GM19463 (cell line): Measurements from ENCODE around the gene PIM2.

ENCODE experiments used
- ATAC-seq: cut with Tn5 transposase; IDR thresholded peaks from one replicate; pipeline ENCODE4 v1.9.1; 2021; ENCODE audit warnings: mild to moderate bottlenecking, moderate library complexity; ENCODE audit not compliant: unreplicated experiment

Gene PIM2

DNA sequence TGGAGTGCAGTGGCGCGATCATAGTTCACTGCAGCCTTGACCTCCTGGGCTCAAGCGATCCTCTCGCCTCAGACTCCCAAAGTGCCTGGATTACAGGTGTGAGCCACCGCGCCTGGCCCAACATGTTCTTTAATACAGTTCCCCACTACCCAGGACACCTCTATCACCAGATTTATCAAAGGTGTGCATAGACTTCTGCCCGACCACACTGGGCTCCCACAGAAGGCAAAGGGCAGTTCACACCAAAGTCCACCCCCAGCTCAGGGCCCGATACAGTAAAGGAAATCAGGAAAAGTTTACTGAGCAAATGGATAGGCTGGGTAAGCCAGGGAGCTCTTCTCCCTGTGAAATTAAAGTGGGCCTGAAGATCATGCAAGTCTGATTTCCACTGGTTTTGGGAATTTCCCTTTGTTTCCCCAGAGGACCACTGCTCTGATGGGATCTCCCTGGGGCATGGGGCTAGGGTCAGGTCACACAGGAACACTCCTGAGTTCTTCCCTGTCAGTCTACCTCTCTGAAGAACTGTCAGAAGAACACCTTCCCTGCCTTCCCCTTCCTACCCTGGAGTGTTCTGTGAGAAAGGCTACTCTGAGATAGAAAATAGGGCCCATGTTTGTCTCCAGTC lies 17.7 kb upstream of the PIM2 start:
- no peak for ATAC-seq

DNA sequence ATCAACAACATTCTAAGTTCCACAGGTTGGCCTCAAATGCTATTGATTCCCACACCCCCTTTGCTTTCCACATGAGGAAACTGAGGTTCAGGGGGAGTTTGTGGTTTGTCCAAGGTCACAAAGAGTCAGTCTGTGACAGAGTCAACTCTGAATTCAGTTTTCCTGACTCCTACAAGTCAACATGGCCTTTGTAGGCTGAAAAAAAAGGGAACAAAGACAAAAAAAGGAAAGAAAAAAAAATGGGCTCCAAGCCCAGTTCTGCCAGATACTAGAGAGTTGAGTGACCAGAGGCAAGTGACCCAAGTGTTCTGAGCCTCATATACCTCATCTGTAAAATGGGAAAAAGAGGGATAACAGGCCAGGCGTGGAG lies 16.5 kb upstream of the PIM2 start:
- ATAC-seq: no peak

DNA sequence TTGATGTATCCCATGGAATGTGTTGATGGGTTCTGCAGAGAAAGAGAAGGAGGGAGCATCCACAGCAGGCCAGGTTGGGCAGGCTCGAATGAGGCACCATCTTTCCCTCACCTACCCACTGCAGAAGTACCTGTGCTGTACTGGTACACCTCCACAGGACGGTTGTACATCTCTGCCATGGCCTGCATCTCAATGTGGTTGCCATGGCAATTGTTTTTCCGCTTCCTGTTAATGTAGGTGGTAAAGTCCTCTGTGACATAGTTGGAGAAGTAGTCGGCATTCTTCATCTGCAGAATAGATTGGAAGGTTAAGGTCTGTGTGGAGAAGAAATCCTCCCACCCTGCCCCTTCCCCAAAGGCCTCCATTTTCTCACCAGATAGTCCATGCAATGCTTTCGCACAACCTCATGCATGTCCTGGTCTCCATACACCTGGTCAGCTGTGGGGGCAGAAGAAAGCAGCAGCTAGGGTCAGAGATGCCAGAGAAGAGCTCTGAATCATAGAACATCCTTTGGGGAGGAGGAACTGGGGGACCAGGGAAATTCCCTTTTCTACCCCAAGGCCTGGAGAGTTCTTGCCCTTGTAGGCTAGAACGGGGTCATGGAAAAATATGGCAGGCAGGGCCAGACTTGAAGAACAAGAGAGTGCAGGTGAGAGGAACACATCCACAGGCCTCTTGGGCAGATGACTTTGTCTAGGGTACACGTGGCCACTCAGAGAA lies 15.9 kb upstream of the PIM2 start:
- ATAC-seq: no peak

DNA sequence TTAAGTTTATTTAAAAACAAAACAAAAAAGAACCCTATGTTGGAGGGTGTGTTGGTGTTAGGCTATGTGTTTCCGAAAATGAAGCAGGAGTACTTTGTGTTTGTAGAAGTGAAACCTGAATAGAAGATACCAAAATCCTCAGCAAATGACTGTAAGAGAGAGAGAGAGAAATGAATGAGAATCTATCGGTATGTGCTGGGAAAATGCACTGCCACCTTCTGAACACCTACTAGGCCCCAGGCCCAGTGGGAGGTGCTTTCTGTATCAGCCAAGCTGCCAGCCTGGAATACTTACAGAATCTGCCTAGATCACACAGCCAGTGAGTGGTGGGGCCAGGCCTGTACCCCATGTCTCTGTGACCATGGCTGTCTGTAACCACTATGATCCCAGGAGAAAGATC lies 14.9 kb upstream of the PIM2 start:
- no peak for ATAC-seq

DNA sequence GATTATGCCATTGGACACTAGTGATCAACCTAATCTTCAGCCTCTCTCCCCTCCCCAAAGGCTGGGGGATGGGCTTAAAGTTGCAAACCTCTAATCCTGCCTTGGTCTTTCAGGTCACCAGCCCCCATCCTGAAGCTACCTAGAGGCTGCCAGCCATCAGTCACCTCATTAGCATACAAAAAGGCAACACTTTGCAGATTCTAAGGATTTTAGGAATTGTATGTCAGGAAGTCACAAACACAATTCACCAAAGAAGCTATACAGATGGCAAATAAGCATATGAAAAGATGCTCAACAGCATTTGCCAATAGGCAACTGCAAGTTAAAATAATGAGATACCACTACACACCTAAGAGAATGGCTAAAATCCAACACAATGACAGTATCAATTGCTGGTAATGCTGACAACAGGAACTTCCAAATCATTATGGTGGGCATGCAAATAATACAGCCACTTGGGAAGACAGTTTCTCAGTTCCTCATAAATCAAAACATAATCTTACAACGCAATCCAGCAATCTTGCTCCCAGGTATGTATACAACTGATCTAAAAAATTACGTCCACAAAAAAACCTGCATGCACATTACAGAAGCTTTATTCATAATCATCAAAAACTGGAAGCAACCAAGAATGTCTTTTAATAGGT lies 9.0 kb upstream of the PIM2 start:
- no peak for ATAC-seq

DNA sequence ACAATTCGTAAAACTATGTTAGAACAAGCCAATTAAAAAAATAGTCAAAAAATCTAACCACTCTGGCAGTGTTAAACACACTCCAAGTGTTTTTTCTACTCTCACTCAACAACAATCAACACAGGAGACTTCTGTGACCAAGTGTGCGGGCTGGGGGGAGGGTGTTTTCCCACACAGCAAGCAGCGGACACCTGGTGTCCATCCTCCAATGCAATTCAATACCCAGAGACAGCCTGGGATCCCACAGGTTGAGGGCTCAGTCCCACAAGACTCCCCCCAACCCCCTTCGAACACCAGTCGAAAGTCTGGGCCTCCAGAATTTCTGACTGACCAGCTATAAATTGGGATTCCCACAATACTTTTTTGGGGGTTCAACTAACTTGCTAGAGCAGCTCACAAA lies 8.3 kb upstream of the PIM2 start:
- ATAC-seq: no peak

DNA sequence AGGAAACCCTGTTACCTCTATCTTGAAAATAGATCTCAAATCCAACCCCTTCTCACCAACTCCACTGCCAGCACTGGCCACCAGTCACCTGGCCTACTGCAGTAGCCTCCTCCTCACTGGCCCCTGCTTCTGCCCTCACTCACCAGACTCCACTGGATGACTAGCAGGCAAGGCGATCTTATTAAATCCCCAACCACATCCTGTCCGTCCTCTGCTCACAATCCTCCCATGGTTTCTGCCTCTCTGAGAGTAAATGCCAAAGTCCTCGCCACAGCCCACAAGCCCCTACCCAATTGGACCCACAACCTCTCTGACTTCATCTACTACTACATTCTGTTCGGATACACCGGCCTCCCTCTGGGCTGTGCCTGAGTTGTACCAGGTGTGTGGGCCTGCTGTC lies 5.4 kb upstream of the PIM2 start:
- no peak for ATAC-seq

DNA sequence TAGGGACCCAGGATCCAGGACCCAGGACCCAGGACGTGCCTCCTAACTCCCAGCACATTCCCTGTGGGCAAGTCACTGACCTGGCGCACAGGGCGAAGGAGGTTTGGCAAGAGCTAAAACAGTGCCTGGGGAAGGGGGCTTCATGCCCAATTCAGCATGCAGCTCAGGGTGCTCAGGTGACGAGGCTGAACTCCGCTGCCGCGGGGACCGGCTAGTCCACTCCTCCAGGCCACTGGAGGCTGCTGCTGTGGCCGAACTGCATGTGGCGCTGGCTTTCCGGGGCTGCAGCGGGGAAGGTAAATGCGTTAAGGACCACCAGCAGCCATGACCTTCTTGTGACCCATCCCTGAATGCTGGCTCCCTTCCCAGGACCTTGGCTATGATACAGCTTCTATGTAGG lies 4.9 kb upstream of the PIM2 start:
- no peak for ATAC-seq

DNA sequence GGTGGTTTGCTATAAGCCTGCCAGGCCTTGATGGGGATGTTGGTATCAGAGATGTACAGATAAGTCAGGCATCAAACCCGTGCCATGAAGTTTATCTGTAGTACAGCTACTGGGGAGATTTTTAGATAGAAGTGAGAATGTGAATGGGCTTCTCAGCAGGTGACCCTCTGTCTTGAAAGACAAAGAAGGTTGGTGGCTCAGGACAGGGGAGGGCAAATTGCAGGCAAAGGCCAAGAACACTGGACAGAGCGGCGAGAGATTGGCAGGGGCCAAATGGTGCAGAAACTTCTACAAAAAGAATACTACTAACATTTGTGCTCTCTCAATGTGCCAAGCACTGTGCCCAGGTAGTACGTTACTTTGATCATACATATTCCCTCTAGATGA lies 1.9 kb upstream of the PIM2 start:
- no peak for ATAC-seq

DNA sequence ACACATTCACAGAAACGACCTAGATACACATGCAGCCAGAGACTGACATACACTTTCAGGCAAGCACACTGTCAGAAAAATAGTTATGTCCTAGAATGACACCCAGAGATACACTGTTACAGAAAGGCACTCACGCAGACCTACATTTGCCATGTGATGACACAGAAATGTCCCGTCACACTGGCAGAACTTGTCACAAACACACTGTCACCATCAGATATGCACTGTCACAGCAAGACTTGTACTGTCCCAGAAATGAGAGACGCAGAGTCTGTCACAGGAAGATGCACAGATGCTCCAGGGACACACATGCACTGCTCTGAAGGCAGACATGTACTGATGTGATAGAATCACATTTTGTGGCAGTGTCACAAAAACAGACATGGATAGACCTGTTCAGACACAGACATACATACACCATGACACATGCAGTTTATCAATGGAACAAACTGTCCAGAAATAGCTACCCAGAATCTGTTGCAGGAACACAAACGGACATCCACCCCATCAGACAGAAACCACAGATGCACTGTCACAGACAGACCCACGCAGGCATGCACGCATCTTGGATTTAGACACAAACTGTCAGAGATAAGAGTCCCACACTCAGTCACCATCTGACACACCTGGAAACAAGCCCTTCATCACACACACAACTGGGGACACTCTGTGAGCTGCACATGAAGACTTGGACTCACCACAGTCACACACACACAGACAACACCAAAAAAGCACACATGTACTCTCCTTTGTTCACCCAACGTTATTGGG lies 1.3 kb upstream of the PIM2 start:
- no peak for ATAC-seq

DNA sequence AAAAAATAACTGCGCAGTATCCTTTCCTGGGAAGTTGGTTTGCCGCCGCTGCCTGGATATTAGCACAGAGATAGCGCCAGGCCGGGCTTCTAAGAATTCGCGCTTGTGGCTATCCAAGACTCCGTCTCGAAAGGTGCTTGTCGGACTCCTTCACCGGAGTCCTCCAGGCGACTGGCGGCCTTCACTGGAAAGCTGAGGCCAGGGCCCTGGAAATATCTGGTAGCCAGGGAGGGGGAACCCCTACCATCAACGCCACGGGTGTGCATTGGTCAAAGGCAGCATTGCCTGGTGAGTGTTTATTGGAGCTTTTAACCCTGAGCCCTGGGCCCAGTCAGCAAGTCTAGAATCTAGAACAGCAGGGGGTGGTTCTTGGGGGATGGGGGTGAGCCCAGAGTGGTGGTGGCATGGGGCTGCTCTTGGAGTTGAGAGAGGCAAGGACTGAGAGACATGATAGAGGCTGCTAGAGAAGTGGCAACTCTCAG lies 577 bp upstream of the PIM2 start:
- ATAC-seq: no peak

DNA sequence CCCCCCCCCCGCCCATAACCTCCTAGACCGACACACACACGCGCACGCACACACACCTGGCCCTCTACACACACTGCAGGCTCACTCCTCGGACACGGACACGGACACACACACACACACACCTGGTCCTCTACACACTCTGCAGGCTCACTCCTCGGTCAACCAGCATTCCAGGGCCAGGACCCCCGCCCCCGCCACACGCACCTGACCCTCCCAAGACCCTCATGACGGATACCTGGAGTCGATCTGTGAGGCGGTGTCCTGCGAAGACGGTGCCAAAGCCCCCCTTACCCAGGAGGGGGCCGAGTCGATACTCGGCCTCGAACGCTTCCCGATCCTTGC lies 552 bp downstream of the PIM2 start:
- ATAC-seq: no peak

DNA sequence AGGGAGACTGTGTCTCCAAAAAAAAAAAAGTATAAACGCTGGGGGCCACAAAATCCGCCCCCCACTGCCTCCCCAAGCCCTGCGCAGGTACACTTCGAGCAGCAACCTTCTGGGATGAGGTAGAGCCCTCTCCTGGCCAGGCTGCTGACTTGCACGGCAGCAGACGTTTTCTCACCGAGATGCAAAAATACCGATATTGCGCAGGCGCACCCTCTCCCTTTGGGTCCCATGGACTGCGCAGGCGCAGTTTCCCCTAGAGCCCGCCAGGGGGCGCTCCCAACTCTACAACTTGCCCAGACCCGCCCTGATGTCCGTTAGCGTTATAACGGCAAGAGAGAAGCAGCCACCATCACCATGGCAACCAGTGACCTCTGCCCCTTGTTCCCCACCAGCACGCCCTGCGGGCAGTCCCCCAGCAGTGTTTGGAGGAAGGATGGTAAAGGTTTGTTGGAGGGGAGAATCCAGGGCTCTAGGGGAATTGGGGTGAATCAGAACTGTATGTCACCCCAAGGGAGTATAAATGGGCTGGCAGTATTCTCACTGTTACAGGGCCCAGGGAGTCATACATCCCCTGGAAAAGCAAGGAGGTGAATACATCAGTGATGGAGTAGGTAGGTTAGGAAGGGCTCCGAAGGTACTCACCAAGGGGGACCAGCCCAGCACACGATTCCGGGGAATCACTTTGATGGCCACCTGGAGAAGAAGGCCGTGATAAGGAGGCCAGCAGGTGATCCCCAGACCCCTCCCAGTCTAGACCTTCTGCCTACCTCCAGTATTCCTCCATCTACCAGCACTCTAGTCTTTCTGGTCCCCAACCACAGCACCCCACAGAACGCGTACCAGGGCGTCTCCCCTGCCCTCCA lies 1.5 kb downstream of the PIM2 start:
- ATAC-seq: peak; percentile 39

DNA sequence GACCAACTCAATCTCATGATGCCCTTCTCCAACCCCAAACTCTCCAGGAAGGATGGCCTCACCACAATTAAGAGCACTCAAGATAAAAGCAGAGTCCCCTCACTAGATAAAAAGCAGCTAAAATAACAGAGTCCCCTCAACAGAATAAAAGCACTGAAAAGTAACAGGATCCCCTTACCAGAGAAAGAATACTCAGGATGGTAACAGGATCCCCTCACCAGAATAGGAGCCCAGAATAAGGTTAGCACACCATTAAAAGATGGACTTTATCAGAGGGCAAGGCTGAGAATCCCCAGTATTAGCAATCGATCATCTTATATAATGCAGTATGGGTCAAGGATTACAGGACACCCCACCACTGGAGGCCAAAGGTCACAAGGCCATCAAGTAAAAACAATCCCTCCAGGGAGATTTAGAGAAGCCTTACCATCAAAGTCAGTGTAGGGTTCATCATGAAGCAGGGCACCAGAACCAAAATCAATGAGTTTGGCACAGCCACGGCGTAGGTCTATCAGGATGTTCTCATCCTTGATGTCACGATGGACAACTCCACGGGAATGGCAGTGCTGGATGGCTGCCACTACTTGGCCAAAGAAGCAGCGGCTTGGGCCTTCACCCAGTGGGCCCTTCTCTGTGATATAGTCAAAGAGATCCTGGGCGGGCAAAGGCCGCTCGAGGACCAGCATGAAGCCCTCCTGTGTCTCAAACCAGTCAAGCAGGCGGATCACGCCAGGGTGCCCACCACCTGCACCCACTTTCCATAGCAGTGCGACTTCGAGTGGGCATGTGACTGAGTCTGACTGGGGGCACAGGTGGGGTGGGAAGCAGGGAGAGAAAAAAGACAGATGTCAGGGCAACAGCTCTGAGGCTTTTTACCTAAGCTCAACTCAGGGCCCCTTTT lies 4.0 kb downstream of the PIM2 start:
- ATAC-seq: no peak

DNA sequence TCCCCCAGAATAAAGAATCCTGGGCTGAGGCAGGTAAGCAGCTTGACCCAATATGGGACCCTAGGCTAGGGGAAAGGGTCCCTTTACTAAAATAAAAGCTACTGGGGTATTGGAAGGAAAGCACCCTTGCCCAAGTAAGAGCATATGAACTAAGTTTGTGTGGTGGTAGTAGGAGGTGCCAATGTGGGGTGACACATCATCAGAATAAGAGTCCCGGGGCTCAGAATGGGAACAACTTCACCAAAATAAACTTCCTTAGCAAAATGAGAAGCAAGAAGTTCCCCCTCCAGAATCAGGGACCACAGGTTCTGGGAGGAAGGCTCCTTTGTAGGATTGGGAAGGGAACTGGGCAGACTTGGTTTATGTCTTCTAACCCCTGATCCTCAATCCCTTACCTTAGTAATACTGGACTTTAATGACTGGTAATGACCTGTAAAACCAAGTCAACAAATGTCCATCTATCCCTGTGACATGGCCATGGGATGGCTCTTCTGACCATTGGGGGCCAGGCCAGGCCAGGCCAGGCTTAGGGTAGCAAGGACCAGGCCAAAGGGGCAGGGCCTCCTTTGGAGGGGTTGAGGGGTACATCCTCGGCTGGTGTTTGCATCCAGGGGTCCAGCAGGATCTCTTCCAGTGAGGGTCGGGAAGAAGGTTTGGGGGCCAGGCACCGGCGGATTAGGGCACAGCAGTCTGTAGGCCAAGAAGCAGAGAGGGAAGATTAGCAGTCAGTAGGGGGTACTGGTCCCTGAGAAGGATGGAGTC lies 5.0 kb downstream of the PIM2 start:
- no peak for ATAC-seq

DNA sequence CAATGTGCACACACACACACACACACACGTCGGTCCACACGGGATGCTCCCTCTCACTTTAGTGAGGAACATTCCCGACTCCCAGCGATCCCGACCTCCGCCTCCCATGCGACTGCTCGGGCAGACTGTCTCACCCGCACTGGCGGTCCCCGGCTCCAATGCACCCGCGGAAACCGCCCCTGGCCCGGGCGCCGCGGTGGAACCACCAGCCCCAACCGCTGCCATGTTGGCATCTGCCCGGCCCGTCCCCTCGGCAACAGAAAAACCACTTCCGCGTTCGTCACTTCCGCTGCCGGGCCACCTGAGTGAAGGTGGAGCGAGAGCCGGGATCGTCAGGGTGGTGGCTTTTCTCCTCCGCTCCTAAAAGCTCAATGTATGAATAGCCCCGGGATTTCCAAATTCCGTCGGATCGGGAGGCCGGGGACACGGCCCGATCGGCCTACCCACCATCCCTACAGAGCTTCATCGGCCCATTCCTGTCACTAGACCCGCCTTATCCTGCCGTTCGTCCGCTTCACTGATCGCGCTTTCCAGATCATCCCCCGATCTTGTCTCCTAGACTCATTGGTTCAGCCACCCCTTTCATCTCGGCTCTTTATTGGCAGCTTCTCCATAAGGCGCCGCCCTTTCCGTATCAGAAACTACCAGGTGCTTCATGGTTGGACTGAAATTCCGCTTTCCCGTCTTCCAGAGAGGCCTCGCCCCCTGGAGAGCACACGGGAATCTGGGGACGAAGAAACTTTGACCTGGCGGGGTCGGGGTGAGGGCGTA lies 7.2 kb downstream of the PIM2 start, which contains the start of gene SLC35A2:
Gene SLC35A2, minus strand, starts transcription at position 235 of the 771 bp plus-strand sequence. Its CDS starts 10 bp downstream, at position 225.
- peak; percentile 67 for ATAC-seq

DNA sequence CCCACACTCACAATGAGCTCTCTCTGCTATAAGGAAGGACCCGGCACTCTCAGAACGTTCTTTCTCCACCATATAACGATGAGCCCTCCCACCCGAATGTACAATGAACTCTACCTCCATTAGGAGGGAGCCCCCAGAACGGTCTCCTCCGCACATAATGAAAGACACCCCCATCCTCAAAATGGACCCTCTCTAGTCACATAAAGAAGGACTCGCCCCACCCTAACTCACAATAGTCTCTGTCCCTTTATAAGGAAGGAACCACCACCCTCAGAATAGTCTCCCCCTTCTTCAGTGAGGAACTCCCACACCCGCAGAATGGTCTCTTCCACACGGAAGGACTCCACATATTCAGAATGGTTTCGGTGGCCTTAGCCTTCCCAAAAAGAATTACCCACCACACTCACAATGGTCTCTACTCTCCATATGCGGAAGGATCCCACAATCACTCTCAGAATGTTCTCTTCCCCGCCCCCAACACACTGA lies 7.9 kb downstream of the PIM2 start:
- no peak for ATAC-seq

DNA sequence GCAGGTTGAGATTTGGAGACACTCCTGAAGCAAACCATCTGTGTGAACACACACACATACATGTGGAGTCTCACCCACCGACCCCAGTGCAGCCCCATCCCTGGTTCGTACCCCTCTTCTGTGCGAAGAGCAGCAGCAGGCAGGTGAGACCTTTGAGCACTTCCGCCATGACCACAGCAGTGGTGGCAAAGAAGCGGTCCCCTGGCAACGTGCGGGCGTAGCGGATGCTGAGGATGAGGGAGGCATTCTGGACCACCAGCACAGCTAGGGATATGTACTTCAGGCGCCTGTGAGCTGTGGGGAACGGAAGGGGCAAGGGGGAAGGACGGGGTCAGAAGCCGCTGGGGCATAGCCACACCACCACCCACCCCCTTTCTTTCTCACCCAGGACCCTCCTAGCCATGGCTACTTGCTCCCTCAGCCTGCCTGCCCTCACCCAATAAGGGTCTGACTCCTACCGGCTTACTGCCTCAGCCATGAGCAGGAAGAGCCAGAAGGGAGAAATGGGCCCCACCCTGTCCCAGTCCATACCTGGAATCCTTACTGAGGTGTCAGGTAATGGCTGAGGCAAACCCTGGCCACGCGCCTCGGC lies 9.0 kb downstream of the PIM2 start:
- ATAC-seq: no peak
